SK-N-MC (cell line): ENCODE results near the gene ABHD17A.

ENCODE experiments used
- EZH2 ChIP-seq: fragments of 200-600 bp; sonication (generic); IDR thresholded peaks from one replicate; pipeline ENCODE4 v1.6.1; 2017; ENCODE audit warnings: antibody characterized with exemption
- FOXP2 ChIP-seq: optimal IDR thresholded peaks from 2 replicates; pipeline ENCODE3; 2011; ENCODE audit warnings: mild to moderate bottlenecking, moderate library complexity; ENCODE audit not compliant: insufficient read depth; ENCODE audit errors: extremely low read length, control extremely low read depth
- POLR2AphosphoS5 ChIP-seq: IDR thresholded peaks from 2 replicates; pipeline ENCODE4 v1.6.1; 2012; ENCODE audit warnings: mild to moderate bottlenecking, low read depth, low read length, borderline replicate concordance

DNA sequence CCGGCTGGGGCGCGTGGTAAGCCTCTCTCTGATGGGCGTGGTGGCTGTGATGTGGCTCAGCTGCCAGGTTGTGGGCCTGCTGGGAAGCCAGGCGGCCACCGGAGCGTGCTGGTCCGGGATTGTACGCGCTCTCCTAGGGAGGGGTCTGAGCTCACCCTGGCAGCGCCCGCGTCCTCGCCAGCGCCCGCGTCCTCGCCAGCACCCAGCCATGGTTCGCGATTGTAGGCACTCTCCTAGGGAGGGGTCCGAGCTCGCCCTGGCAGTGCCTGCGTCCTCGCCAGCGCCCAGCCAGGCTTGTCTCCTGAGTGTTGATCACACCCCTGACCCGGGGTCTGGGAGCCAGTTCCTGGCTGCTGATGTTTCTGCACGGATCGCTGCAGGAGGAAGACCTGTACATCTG is 33.7 kb upstream of the ABHD17A start:
- TF ChIP-seq POLR2AphosphoS5 = no peak
- TF ChIP-seq EZH2 = no peak
- no peak for TF ChIP-seq FOXP2
